Type B pancreatic cell (in vitro differentiated cells): ENCODE results near the gene L3MBTL4. TPM values are rescaled to one million over a fixed set of nuclear protein-coding genes. Genes with fewer than 3 reads are reported as not detected.

ENCODE experiments used
- DNase-seq: peaks from one replicate; pipeline ENCODE4 v3.0.0; 2021; ENCODE audit warnings: mixed read lengths; ENCODE audit not compliant: unreplicated experiment; ENCODE audit errors: extremely low spot score
- H3K27ac Mint-ChIP-seq: 2 replicates; pipeline ENCODE4 v1.8.0; 2021; ENCODE audit warnings: mild to moderate bottlenecking, mixed read lengths
- H3K27me3 Mint-ChIP-seq: 2 replicates; pipeline ENCODE4 v1.8.0; 2021; ENCODE audit warnings: mixed read lengths
- H3K36me3 Mint-ChIP-seq: 2 replicates; pipeline ENCODE4 v1.8.0; 2021; ENCODE audit warnings: mixed read lengths
- H3K4me1 Mint-ChIP-seq: one replicate; pipeline ENCODE4 v1.8.0; 2021; ENCODE audit warnings: mixed read lengths; ENCODE audit not compliant: unreplicated experiment
- H3K4me3 Mint-ChIP-seq: 2 replicates; pipeline ENCODE4 v1.8.0; 2021; ENCODE audit warnings: mild to moderate bottlenecking, mixed read lengths
- H3K9me3 Mint-ChIP-seq: 2 replicates; pipeline ENCODE4 v1.8.0; 2021; ENCODE audit warnings: mixed read lengths
- total RNA-seq: library from RNA; stranded (reverse); gene quantifications from 2 replicates; pipeline ENCODE4 v1.2.1, GENCODE V29; 2021; ENCODE audit warnings: low replicate concordance
- TF ChIP-seq, protein P1 (sequence below): fragments of 200-600 bp; sonication (generic); conservative IDR thresholded peaks from 2 replicates; pipeline ENCODE4 v1.5.0; 2021; ENCODE audit warnings: antibody characterized with exemption, mild to moderate bottlenecking

L3MBTL4 gene
- total RNA-seq, 1 donor from 2014 or later = 2.2 TPM

GRCh38 chr18:6357668-6358067 is 57.0 kb downstream of the L3MBTL4 start:
- TF ChIP-seq, protein P1, sequence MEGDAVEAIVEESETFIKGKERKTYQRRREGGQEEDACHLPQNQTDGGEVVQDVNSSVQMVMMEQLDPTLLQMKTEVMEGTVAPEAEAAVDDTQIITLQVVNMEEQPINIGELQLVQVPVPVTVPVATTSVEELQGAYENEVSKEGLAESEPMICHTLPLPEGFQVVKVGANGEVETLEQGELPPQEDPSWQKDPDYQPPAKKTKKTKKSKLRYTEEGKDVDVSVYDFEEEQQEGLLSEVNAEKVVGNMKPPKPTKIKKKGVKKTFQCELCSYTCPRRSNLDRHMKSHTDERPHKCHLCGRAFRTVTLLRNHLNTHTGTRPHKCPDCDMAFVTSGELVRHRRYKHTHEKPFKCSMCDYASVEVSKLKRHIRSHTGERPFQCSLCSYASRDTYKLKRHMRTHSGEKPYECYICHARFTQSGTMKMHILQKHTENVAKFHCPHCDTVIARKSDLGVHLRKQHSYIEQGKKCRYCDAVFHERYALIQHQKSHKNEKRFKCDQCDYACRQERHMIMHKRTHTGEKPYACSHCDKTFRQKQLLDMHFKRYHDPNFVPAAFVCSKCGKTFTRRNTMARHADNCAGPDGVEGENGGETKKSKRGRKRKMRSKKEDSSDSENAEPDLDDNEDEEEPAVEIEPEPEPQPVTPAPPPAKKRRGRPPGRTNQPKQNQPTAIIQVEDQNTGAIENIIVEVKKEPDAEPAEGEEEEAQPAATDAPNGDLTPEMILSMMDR = no peak
- Mint-ChIP-seq H3K9me3 (no peaks in the 10 kb centered on the region), H3K27me3 (no peaks in the 10 kb centered on the region), H3K27ac (no peak overlapping the region), H3K4me3 (no peak overlapping the region), H3K4me1 (no peaks in the 10 kb centered on the region), H3K36me3 (no peaks in the 10 kb centered on the region)
- DNase-seq = no peak

GRCh38 chr18:6355789-6356589 is 58.7 kb downstream of the L3MBTL4 start:
- no peaks in the 10 kb centered on the region for H3K4me1 Mint-ChIP-seq
- no peaks in the 10 kb centered on the region for H3K9me3 Mint-ChIP-seq
- TF ChIP-seq, protein P1 = no peak
- H3K4me3 Mint-ChIP-seq = no peak overlapping the region
- no peak overlapping the region for H3K27ac Mint-ChIP-seq
- H3K27me3 Mint-ChIP-seq = no peaks in the 10 kb centered on the region
- H3K36me3 Mint-ChIP-seq = no peaks in the 10 kb centered on the region
- no peak for DNase-seq

DNA sequence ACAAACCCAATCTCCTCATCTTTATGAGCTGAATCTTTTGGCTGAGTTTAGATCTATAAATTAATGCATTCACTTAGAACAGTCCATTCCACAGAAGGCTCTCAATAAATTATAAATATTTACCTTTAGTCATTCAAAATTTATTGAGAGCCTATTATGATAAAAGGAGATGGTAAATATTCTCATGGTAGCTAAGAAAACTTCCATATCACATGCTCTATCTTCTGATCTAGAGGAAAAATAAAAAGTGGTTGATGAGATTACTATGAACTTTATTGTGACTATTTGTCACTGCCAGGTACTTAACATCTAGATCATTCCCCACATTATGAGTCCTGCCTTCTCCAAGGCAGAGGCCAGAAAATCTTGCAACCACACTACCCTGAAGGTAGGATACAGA is 62.4 kb downstream of the L3MBTL4 start:
- Mint-ChIP-seq H3K9me3 (no peaks in the 10 kb centered on the region), H3K27ac (no peak overlapping the region), H3K4me3 (no peak overlapping the region), H3K27me3 (no peaks in the 10 kb centered on the region), H3K4me1 (no peaks in the 10 kb centered on the region), H3K36me3 (no peaks in the 10 kb centered on the region)
- TF ChIP-seq, protein P1 = no peak
- DNase-seq = no peak

- TF ChIP-seq, protein P1 = no peak
- Mint-ChIP-seq H3K27ac (no peak overlapping the region), H3K4me3 (no peak overlapping the region), H3K36me3 (peaks cover 3% of the 10 kb centered on the region), H3K4me1 (no peaks in the 10 kb centered on the region), H3K27me3 (no peaks in the 10 kb centered on the region), H3K9me3 (peaks cover 17% of the 10 kb centered on the region)
- DNase-seq = no peak
Observed at GRCh38 chr18:6342990-6343389, 71.7 kb downstream of the L3MBTL4 start.

GRCh38 chr18:6341709-6342108 is 73.0 kb downstream of the L3MBTL4 start:
- TF ChIP-seq, protein P1 = no peak
- H3K27me3 Mint-ChIP-seq = no peaks in the 10 kb centered on the region

More at GRCh38 chr18:6341709-6342108, 73.0 kb downstream of the L3MBTL4 start:
- peaks cover 3% of the 10 kb centered on the region for H3K36me3 Mint-ChIP-seq
- no peaks in the 10 kb centered on the region for H3K4me1 Mint-ChIP-seq
- no peak for DNase-seq
- H3K27ac Mint-ChIP-seq = no peak overlapping the region
- H3K9me3 Mint-ChIP-seq = peaks cover 17% of the 10 kb centered on the region
- H3K4me3 Mint-ChIP-seq = no peak overlapping the region
